Measurements from ENCODE around the gene DNAH2.

GRCh38 chr17:7854078-7854777, 136.7 kb downstream of the DNAH2 start:
- TF ChIP-seq, protein P1, sequence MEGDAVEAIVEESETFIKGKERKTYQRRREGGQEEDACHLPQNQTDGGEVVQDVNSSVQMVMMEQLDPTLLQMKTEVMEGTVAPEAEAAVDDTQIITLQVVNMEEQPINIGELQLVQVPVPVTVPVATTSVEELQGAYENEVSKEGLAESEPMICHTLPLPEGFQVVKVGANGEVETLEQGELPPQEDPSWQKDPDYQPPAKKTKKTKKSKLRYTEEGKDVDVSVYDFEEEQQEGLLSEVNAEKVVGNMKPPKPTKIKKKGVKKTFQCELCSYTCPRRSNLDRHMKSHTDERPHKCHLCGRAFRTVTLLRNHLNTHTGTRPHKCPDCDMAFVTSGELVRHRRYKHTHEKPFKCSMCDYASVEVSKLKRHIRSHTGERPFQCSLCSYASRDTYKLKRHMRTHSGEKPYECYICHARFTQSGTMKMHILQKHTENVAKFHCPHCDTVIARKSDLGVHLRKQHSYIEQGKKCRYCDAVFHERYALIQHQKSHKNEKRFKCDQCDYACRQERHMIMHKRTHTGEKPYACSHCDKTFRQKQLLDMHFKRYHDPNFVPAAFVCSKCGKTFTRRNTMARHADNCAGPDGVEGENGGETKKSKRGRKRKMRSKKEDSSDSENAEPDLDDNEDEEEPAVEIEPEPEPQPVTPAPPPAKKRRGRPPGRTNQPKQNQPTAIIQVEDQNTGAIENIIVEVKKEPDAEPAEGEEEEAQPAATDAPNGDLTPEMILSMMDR (conservative IDR thresholded peaks at IDR 0.05; ENCODE audit: low read depth in 2 of 2) = no peak
- no peak for TF ChIP-seq ZNF114 (CRISPR knock-in tag; IDR thresholded peaks at IDR 0.05)

Data from GM23338 (cell line).